HCT116 (cell line): ENCODE results near the gene AGTRAP.

Experiments used
- CTCF ChIP-seq, 3 experiments: fragments of 200-600 bp in 1 of 3; sonication (generic) in 1 of 3; IDR thresholded peaks in 2 of 3; conservative IDR thresholded peaks in 1 of 3; 2 replicates each; pipeline ENCODE4 v1.5.1; 2012 to 2017; ENCODE audit warnings: low read depth in 2 of 3, low read length in 2 of 3, antibody characterized with exemption in 1 of 3, borderline replicate concordance in 1 of 3, control low read depth in 1 of 3, mild to moderate bottlenecking in 1 of 3, mixed read lengths in 1 of 3, mixed run types in 1 of 3, moderate library complexity in 1 of 3; ENCODE audit not compliant: insufficient read depth in 1 of 3
- FOSL1 ChIP-seq: IDR thresholded peaks from 2 replicates; pipeline ENCODE4 v1.6.1; 2012; ENCODE audit warnings: low read depth
- POLR2A ChIP-seq: IDR thresholded peaks from 2 replicates; pipeline ENCODE4 v1.7.0; 2011; ENCODE audit warnings: borderline replicate concordance; ENCODE audit not compliant: insufficient read depth, insufficient read length; ENCODE audit errors: extremely low read depth
- POLR2AphosphoS5 ChIP-seq: IDR thresholded peaks from 2 replicates; pipeline ENCODE4 v1.6.1; 2011; ENCODE audit warnings: mild to moderate bottlenecking, low read depth, low read length, moderate library complexity
- TF ChIP-seq, protein P1 (sequence below): IDR thresholded peaks from 2 replicates; pipeline ENCODE4 v1.6.1; 2012; ENCODE audit warnings: low read depth

DNA sequence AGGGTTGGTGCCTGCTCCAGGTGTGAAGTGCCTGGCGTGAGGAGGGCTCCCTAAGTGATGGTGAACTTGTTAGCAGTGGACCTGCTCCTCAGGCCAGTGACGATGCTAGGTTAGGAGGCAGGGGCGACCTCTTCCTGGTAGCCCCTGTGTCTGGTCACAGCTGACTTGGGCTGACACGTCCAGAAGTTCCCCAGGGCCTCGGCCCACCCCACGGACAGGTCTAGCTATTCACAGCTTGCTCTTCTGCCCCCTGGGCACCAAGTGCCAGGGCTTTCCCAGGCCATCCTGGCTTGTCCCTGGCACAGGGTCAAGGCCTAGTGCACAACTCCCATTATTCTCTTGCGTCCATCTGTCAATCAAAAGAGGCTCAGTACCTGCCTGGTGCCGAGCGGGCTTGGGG lies 15.2 kb downstream of the AGTRAP start:
- TF ChIP-seq FOSL1: no peak
- TF ChIP-seq CTCF (IDR thresholded peaks at IDR 0.05 in 2 of 3, conservative IDR thresholded peaks at IDR 0.05 in 1 of 3; ENCODE audit: borderline replicate concordance in 1 of 3, insufficient read depth in 1 of 3, low read depth in 2 of 3, low read length in 2 of 3): no peak
- no peak for TF ChIP-seq POLR2AphosphoS5
- TF ChIP-seq, protein P1, sequence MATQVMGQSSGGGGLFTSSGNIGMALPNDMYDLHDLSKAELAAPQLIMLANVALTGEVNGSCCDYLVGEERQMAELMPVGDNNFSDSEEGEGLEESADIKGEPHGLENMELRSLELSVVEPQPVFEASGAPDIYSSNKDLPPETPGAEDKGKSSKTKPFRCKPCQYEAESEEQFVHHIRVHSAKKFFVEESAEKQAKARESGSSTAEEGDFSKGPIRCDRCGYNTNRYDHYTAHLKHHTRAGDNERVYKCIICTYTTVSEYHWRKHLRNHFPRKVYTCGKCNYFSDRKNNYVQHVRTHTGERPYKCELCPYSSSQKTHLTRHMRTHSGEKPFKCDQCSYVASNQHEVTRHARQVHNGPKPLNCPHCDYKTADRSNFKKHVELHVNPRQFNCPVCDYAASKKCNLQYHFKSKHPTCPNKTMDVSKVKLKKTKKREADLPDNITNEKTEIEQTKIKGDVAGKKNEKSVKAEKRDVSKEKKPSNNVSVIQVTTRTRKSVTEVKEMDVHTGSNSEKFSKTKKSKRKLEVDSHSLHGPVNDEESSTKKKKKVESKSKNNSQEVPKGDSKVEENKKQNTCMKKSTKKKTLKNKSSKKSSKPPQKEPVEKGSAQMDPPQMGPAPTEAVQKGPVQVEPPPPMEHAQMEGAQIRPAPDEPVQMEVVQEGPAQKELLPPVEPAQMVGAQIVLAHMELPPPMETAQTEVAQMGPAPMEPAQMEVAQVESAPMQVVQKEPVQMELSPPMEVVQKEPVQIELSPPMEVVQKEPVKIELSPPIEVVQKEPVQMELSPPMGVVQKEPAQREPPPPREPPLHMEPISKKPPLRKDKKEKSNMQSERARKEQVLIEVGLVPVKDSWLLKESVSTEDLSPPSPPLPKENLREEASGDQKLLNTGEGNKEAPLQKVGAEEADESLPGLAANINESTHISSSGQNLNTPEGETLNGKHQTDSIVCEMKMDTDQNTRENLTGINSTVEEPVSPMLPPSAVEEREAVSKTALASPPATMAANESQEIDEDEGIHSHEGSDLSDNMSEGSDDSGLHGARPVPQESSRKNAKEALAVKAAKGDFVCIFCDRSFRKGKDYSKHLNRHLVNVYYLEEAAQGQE: no peak
- TF ChIP-seq POLR2A: no peak
